ENCODE measurements around the gene SLC9C2.

- no peak for TF ChIP-seq CTCF (IDR thresholded peaks at IDR 0.05)
- TF ChIP-seq POLR2A (IDR thresholded peaks at IDR 0.05) = no peak
Measured at GRCh38 chr1:173568483-173568882, 34.4 kb downstream of the SLC9C2 start.
